Suprapubic skin (tissue), 4 donors: ENCODE data around the gene PRXL2A. TPM values are rescaled to one million over a fixed set of nuclear protein-coding genes. Genes with fewer than 3 reads are reported as not detected.
A peak's percentile ranks its signal among the peaks of the same experiment; 100 is the strongest.

Source experiments
- DNase-seq, 2 donors: peaks; one replicate each; pipeline ENCODE4 v3.0.0-alpha.2; 2019; ENCODE audit warnings: low spot score in 2 of 2
- H3K27ac ChIP-seq: fragments of 200-600 bp; sonication (generic); one replicate; pipeline ENCODE4 v1.5.1; 2019
- H3K27me3 ChIP-seq: fragments of 200-600 bp; sonication (generic); one replicate; pipeline ENCODE4 v1.5.1; 2019
- H3K36me3 ChIP-seq: fragments of 200-600 bp; sonication (generic); one replicate; pipeline ENCODE4 v1.5.1; 2019
- H3K4me1 ChIP-seq: fragments of 200-600 bp; sonication (generic); one replicate; pipeline ENCODE4 v1.5.1; 2019
- H3K4me3 ChIP-seq: fragments of 200-600 bp; sonication (generic); one replicate; pipeline ENCODE4 v1.5.1; 2019; ENCODE audit warnings: mild to moderate bottlenecking
- H3K9me3 ChIP-seq: fragments of 200-600 bp; sonication (generic); one replicate; pipeline ENCODE4 v1.5.1; 2019
- CTCF ChIP-seq, 2 donors: fragments of 200-600 bp in 1 of 2; fragments of 450-650 bp in 1 of 2; sonication (generic) in 1 of 2; IDR thresholded peaks; one replicate each; pipeline ENCODE4 v1.5.1; 2016 to 2019; ENCODE audit warnings: antibody characterized with exemption in 2 of 2, mild to moderate bottlenecking in 1 of 2, moderate library complexity in 1 of 2
- EP300 ChIP-seq: sonication (generic); formaldehyde crosslinking; IDR thresholded peaks from one replicate; pipeline ENCODE4 v1.6.1; 2017; ENCODE audit warnings: antibody characterized with exemption
- POLR2A ChIP-seq, 2 donors: fragments of 450-650 bp; IDR thresholded peaks; one replicate each; pipeline ENCODE4 v1.6.1; 2017; ENCODE audit warnings: antibody characterized with exemption in 2 of 2, mild to moderate bottlenecking in 2 of 2, moderate library complexity in 2 of 2
- POLR2AphosphoS5 ChIP-seq, 3 donors: sonication (generic); formaldehyde crosslinking; IDR thresholded peaks; one replicate each; pipeline ENCODE4 v1.6.1; 2017; ENCODE audit warnings: antibody characterized with exemption in 3 of 3
- WGBS: methylation state at CpG from one replicate; pipeline ENCODE4 v1.1.5; 2018; 5-methylcytosine and 5-hydroxymethylcytosine counted together
- total RNA-seq, 4 donors: library from RNA; depleted of rRNA; stranded (reverse); fragments of >200 nt; gene quantifications; one replicate each; pipeline ENCODE4 v1.1.0, GENCODE V29; 2016

The PRXL2A gene
- total RNA-seq, 4 donors from 2014 or later: 91.0 to 106 (median 105) TPM

GRCh38 chr10:80480852-80481251, 72.5 kb downstream of the PRXL2A start:
- Histone ChIP-seq H3K27me3 (no peaks in the 10 kb centered on the region), H3K27ac (no peak overlapping the region), H3K9me3 (no peaks in the 10 kb centered on the region), H3K4me3 (no peak overlapping the region), H3K36me3 (peaks cover 13% of the 10 kb centered on the region), H3K4me1 (peaks cover 37% of the 10 kb centered on the region)
- DNase-seq: no peak
- WGBS: 70% methylated on average over 5 of the region's 5 CpGs
- no peak for TF ChIP-seq EP300
- TF ChIP-seq POLR2A (IDR thresholded peaks at IDR 0.05): no peak
- no peak for TF ChIP-seq POLR2AphosphoS5 (IDR thresholded peaks at IDR 0.05)
- TF ChIP-seq CTCF (IDR thresholded peaks at IDR 0.05): no peak

GRCh38 chr10:80484243-80484642, 75.9 kb downstream of the PRXL2A start:
- no peaks in the 10 kb centered on the region for H3K9me3 ChIP-seq
- H3K27me3 ChIP-seq: no peaks in the 10 kb centered on the region
- DNase-seq: no peak
- WGBS: 43% methylated on average over 6 of the region's 6 CpGs
- H3K27ac ChIP-seq: peak overlapping the region; percentile 68
- H3K4me3 ChIP-seq: no peak overlapping the region
- H3K4me1 ChIP-seq: peaks cover 63% of the 10 kb centered on the region
- peaks cover 6% of the 10 kb centered on the region for H3K36me3 ChIP-seq
- no peak for TF ChIP-seq POLR2AphosphoS5 (IDR thresholded peaks at IDR 0.05)
- TF ChIP-seq CTCF (IDR thresholded peaks at IDR 0.05): no peak
- no peak for TF ChIP-seq EP300

GRCh38 chr10:80484676-80485075, 76.3 kb downstream of the PRXL2A start:
- Histone ChIP-seq H3K4me3 (no peak overlapping the region), H3K27me3 (no peaks in the 10 kb centered on the region), H3K36me3 (peaks cover 10% of the 10 kb centered on the region), H3K27ac (peak overlapping the region; percentile 68), H3K9me3 (no peaks in the 10 kb centered on the region), H3K4me1 (peaks cover 67% of the 10 kb centered on the region)
- no peak for DNase-seq
- TF ChIP-seq CTCF (IDR thresholded peaks at IDR 0.05) (no peak), POLR2A (IDR thresholded peaks at IDR 0.05) (no peak), EP300 (no peak), POLR2AphosphoS5 (IDR thresholded peaks at IDR 0.05) (no peak)

- no peaks in the 10 kb centered on the region for H3K9me3 ChIP-seq
- peaks cover 17% of the 10 kb centered on the region for H3K36me3 ChIP-seq
- DNase-seq: peak in 1 of 2 donors; percentile 59
- H3K4me1 ChIP-seq: peaks cover 71% of the 10 kb centered on the region
- no peaks in the 10 kb centered on the region for H3K27me3 ChIP-seq
- no peak overlapping the region for H3K4me3 ChIP-seq
- WGBS: 79% methylated on average over 10 of the region's 10 CpGs
- peak overlapping the region; percentile 68 for H3K27ac ChIP-seq
- no peak for TF ChIP-seq EP300
- TF ChIP-seq POLR2A (IDR thresholded peaks at IDR 0.05): no peak
- no peak for TF ChIP-seq POLR2AphosphoS5 (IDR thresholded peaks at IDR 0.05)
- no peak for TF ChIP-seq CTCF (IDR thresholded peaks at IDR 0.05)
Measured at GRCh38 chr10:80485076-80485945, 77.0 kb downstream of the PRXL2A start.

GRCh38 chr10:80485946-80486764, 77.8 kb downstream of the PRXL2A start:
- Histone ChIP-seq H3K4me3 (no peak overlapping the region), H3K9me3 (no peaks in the 10 kb centered on the region), H3K27me3 (no peaks in the 10 kb centered on the region), H3K27ac (peak overlapping the region; percentile 58), H3K36me3 (peaks cover 25% of the 10 kb centered on the region), H3K4me1 (peaks cover 79% of the 10 kb centered on the region)
- peak in 1 of 2 donors; percentile 68 for DNase-seq
- TF ChIP-seq EP300: no peak
- TF ChIP-seq POLR2A (IDR thresholded peaks at IDR 0.05): no peak
- WGBS: 59% methylated on average over 16 of the region's 17 CpGs

Other genes with a start within 250 kb of the PRXL2A start
- 100 to 1,000 TPM in 1 of 4 donors, 10 to 100 TPM in 3; 85.1 to 103 (median 87.3) TPM for gene ANXA11, start 203.0 kb upstream of the PRXL2A start, total RNA-seq
- 10 to 100 TPM in 1 of 4 donors, 1 to 10 TPM in 3; 3.3 to 13.3 (median 4.9) TPM for gene MAT1A, start 118.9 kb upstream of the PRXL2A start, total RNA-seq
- gene DYDC1, start 51.8 kb upstream of the PRXL2A start, total RNA-seq: not detected
- gene DYDC2, start 51.8 kb upstream of the PRXL2A start, total RNA-seq: 1 to 10 TPM in 1 of 4 donors, not detected in 3; 2.4 TPM
- 100 to 1,000 TPM in 3 of 4 donors, 10 to 100 TPM in 1; 99.7 to 145 (median 122) TPM for gene TSPAN14, start 45.8 kb downstream of the PRXL2A start, total RNA-seq
- under 1 TPM in 2 of 4 donors, not detected in 2; 0.18 to 0.23 TPM for gene SH2D4B, start 129.4 kb downstream of the PRXL2A start, total RNA-seq